IMR-90 (cell line): ENCODE results near the gene MAPK10. TPM values are rescaled to one million over a fixed set of nuclear protein-coding genes. Genes with fewer than 3 reads are reported as not detected.

Source experiments
- ATAC-seq: fragments of 200-7000 bp; cut with Tn5 transposase; 2 replicates; pipeline ENCODE4 v1.9.1; 2020; ENCODE audit warnings: low read depth, mild to moderate bottlenecking, moderate library complexity
- BruUV-seq: library from RNA; stranded (reverse); fragments of 400-500 nt; replicated peaks from 2 replicates; lab custom pipeline; 2021; lab: Mats Ljungman, UMichigan
- CTCF ChIA-PET: fragments of 300-600 bp; formaldehyde crosslinking; extraction: SDS; loops from one replicate; lab custom pipeline; 2021; ENCODE audit warnings: antibody characterized with exemption; lab: Yijun Ruan, JAX
- POLR2A ChIA-PET: fragments of 300-600 bp; sonication (Branson Sonifier 250); formaldehyde crosslinking; loops from one replicate; lab custom pipeline; 2022; ENCODE audit warnings: antibody characterized with exemption; ENCODE audit not compliant: unreplicated experiment; lab: Charles Lee
- DNase-seq: peaks from one replicate; pipeline ENCODE4 v3.0.0; 2013
- H2AFZ ChIP-seq: replicated peaks from 2 replicates; pipeline ENCODE3; 2013; ENCODE audit warnings: low read length, mild to moderate bottlenecking; ENCODE audit not compliant: poor library complexity
- H2AK5ac ChIP-seq: 2 replicates; pipeline ENCODE4 v1.6.1; 2013; ENCODE audit warnings: low read depth, low read length, inconsistent platforms
- H2AK9ac ChIP-seq: replicated peaks from 2 replicates; pipeline ENCODE3; 2013; ENCODE audit warnings: mild to moderate bottlenecking, low read depth, low read length, moderate library complexity; ENCODE audit not compliant: poor library complexity
- H2BK120ac ChIP-seq: 2 replicates; pipeline ENCODE4 v1.6.1; 2013; ENCODE audit warnings: low read depth, low read length, inconsistent platforms
- H2BK15ac ChIP-seq: 3 replicates; pipeline ENCODE4 v1.6.1; 2013; ENCODE audit warnings: low read depth, low read length, inconsistent platforms
- H2BK20ac ChIP-seq: 2 replicates; pipeline ENCODE4 v1.6.1; 2013; ENCODE audit warnings: low read depth, mild to moderate bottlenecking, inconsistent platforms, low read length, moderate library complexity
- H2BK5ac ChIP-seq: 2 replicates; pipeline ENCODE4 v1.6.1; 2013; ENCODE audit warnings: mild to moderate bottlenecking, low read depth, low read length, inconsistent platforms; ENCODE audit not compliant: poor library complexity, severe bottlenecking
- H3K14ac ChIP-seq: replicated peaks from 2 replicates; pipeline ENCODE4 v1.6.1; 2013; ENCODE audit warnings: low read depth, low read length, inconsistent platforms
- H3K18ac ChIP-seq: 2 replicates; pipeline ENCODE4 v1.6.1; 2013; ENCODE audit warnings: low read depth, low read length, control low read depth
- H3K23ac ChIP-seq: 2 replicates; pipeline ENCODE4 v1.6.1; 2013; ENCODE audit warnings: low read depth, low read length, inconsistent platforms
- H3K27ac ChIP-seq: 2 replicates; pipeline ENCODE4 v1.5.1; 2013; ENCODE audit warnings: mild to moderate bottlenecking, control low read depth, low read length; ENCODE audit not compliant: insufficient read depth
- H3K27me3 ChIP-seq: 2 replicates; pipeline ENCODE4 v1.6.1; 2013; ENCODE audit warnings: low read length; ENCODE audit not compliant: control insufficient read depth, insufficient read depth
- H3K36me3 ChIP-seq: 2 replicates; pipeline ENCODE4 v1.6.1; 2013; ENCODE audit warnings: low read length, mixed read lengths; ENCODE audit not compliant: control insufficient read depth, insufficient read depth
- H3K4ac ChIP-seq: 2 replicates; pipeline ENCODE4 v1.6.1; 2013; ENCODE audit warnings: low read depth, low read length, inconsistent platforms
- H3K4me1 ChIP-seq: 2 replicates; pipeline ENCODE4 v1.6.1; 2013; ENCODE audit warnings: low read length, mixed read lengths; ENCODE audit not compliant: control insufficient read depth, insufficient read depth
- H3K4me2 ChIP-seq: 2 replicates; pipeline ENCODE4 v1.6.1; 2013; ENCODE audit warnings: low read depth, mild to moderate bottlenecking, control low read depth, low read length, moderate library complexity
- H3K4me3 ChIP-seq: 2 replicates; pipeline ENCODE4 v1.5.1; 2013; ENCODE audit warnings: low read depth, mild to moderate bottlenecking, control low read depth, low read length, moderate library complexity; ENCODE audit not compliant: insufficient read depth
- H3K56ac ChIP-seq: 2 replicates; pipeline ENCODE4 v1.6.1; 2013; ENCODE audit warnings: low read length, inconsistent platforms; ENCODE audit not compliant: insufficient read depth; ENCODE audit errors: extremely low read depth
- H3K79me1 ChIP-seq, 2 experiments: 2 replicates each; pipeline ENCODE4 v1.6.1; 2013; ENCODE audit warnings: low read length in 2 of 2, inconsistent platforms in 1 of 2, low read depth in 1 of 2
- H3K9ac ChIP-seq: 2 replicates; pipeline ENCODE4 v1.6.1; 2013; ENCODE audit warnings: low read depth, low read length, control low read depth
- H3K9me1 ChIP-seq: 2 replicates; pipeline ENCODE4 v1.6.1; 2013; ENCODE audit warnings: low read length, inconsistent platforms; ENCODE audit not compliant: insufficient read depth
- H3K9me3 ChIP-seq: 2 replicates; pipeline ENCODE4 v1.6.1; 2013; ENCODE audit warnings: low read length; ENCODE audit not compliant: control insufficient read depth, insufficient read depth
- H4K20me1 ChIP-seq: 2 replicates; pipeline ENCODE4 v1.6.1; 2013; ENCODE audit warnings: low read length, inconsistent platforms; ENCODE audit not compliant: insufficient read depth
- H4K5ac ChIP-seq: 2 replicates; pipeline ENCODE4 v1.6.1; 2013; ENCODE audit warnings: mild to moderate bottlenecking, low read depth, low read length, control low read depth
- H4K8ac ChIP-seq, 2 experiments: 2 replicates each; pipeline ENCODE4 v1.6.1; 2013; ENCODE audit warnings: low read depth in 2 of 2, low read length in 2 of 2, control low read depth in 1 of 2, inconsistent platforms in 1 of 2
- H4K91ac ChIP-seq: 2 replicates; pipeline ENCODE4 v1.6.1; 2013; ENCODE audit warnings: low read depth, low read length, inconsistent platforms; ENCODE audit not compliant: insufficient read depth
- CEBPB ChIP-seq: IDR thresholded peaks from 2 replicates; pipeline ENCODE4 v1.6.1; 2012; ENCODE audit warnings: low read depth, low read length, improper control_type of control experiment
- FOS ChIP-seq: fragments of 150-350 bp; IDR thresholded peaks from 2 replicates; pipeline ENCODE4 v1.6.1; 2016; ENCODE audit warnings: low read depth, low read length
- MXI1 ChIP-seq: IDR thresholded peaks from 2 replicates; pipeline ENCODE4 v1.6.1; 2012; ENCODE audit warnings: low read depth, mild to moderate bottlenecking, low read length, moderate library complexity, borderline replicate concordance
- RAD21 ChIP-seq: IDR thresholded peaks from 2 replicates; pipeline ENCODE4 v1.6.1; 2012; ENCODE audit warnings: low read length, improper control_type of control experiment
- RCOR1 ChIP-seq: IDR thresholded peaks from 2 replicates; pipeline ENCODE4 v1.6.1; 2012; ENCODE audit warnings: mild to moderate bottlenecking, low read length, improper control_type of control experiment; ENCODE audit not compliant: insufficient replicate concordance
- WGBS, 2 experiments: methylation state at CpG; one replicate each; pipeline versions ENCODE4 v1.1.5 to v1.1.7; 2013; ENCODE audit warnings: missing lambda C conversion rate in 2 of 2; ENCODE audit not compliant: insufficient read length in 1 of 2; ENCODE audit errors: extremely low coverage in 2 of 2; 5-methylcytosine and 5-hydroxymethylcytosine counted together
- dilution Hi-C: fragments of 300-500 bp; cut with HindIII; formaldehyde crosslinking; loops from one replicate; pipeline ENCODE4 v1.14.3; 2018; ENCODE audit warnings: low sequenced_read_pairs; ENCODE audit not compliant: unreplicated experiment
- in situ Hi-C: fragments of 300-500 bp; cut with MboI; formaldehyde crosslinking; loops from 3 replicates; pipeline ENCODE4 v1.14.3; 2019; ENCODE audit warnings: low sequenced_read_pairs, inconsistent platforms, mixed read lengths
- intact Hi-C: fragments of 100-400 bp; cut with micrococcal nuclease; formaldehyde crosslinking; loops from 2 replicates; pipeline ENCODE4 v1.10.0; 2022
- polyA plus RNA-seq, 3 experiments: library from polyadenylated mRNA; depleted of rRNA; stranded (reverse); fragments of >200 nt; gene quantifications; 2 replicates each; pipeline ENCODE4 v1.2.3, GENCODE V29; 2012; ENCODE audit warnings: low replicate concordance in 1 of 3
- total RNA-seq: library from RNA; depleted of rRNA; stranded (reverse); fragments of >200 nt; gene quantifications from 2 replicates; pipeline ENCODE4 v1.2.3, GENCODE V29; 2012
- TF ChIP-seq, protein P1 (sequence below): fragments of 150-350 bp; IDR thresholded peaks from 2 replicates; pipeline ENCODE4 v1.6.1; 2017; ENCODE audit warnings: mild to moderate bottlenecking, antibody characterized with exemption, low read length, low read depth
- TF ChIP-seq, protein P2 (sequence below): fragments of 150-350 bp; IDR thresholded peaks from 2 replicates; pipeline ENCODE4 v1.6.1; 2016; ENCODE audit warnings: low read depth, mild to moderate bottlenecking, low read length, moderate library complexity, borderline replicate concordance

Gene MAPK10
- total and polyA plus RNA-seq, 2 of the 4 experiments (the other 2 are of a cell fraction) = 2.8 to 6.5 TPM

DNA sequence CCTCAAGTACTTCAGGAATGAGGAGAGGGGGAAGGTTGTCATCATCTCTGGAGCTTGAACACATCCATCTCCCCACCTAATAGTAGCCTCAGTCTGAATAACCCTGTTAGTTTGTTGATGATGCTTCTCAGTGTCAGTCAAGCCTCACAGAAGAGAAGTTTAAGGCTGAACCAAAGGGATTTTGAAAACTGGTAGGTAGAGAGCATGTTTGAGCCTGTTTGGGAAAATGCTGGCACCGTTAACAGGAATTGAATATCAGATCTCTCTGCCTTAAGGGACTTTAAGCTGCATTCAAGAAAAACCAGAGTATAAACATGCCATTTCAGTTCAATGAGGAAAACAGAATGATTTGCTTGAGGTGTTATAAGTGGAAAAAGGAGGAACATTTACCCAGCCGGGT is 73.1 kb downstream of the MAPK10 start:
- no peak overlapping the region for H3K14ac ChIP-seq
- H3K56ac ChIP-seq = no peak overlapping the region
- H3K27ac ChIP-seq = no peak overlapping the region
- H4K20me1 ChIP-seq = no peaks in the 10 kb centered on the region
- no CpG with 5 or more reads among the region's 2 CpGs for WGBS, 2 experiments
- no peak overlapping the region for H2AK5ac ChIP-seq
- H2BK15ac ChIP-seq = no peak overlapping the region
- no peaks in the 10 kb centered on the region for H3K9me3 ChIP-seq
- H3K4me3 ChIP-seq = no peak overlapping the region
- no peak overlapping the region for H2BK120ac ChIP-seq
- dilution Hi-C loops = no loop called here
- H2BK20ac ChIP-seq = no peak overlapping the region
- CTCF ChIA-PET = interaction anchor here (0.6 kb wide), 1 partner anchor 122 kb away, joined by 3 read pairs; no protein-coding TSS in a partner anchor
- no peak overlapping the region for H3K4me2 ChIP-seq
- H3K9ac ChIP-seq = no peak overlapping the region
- H4K5ac ChIP-seq = no peak overlapping the region
- POLR2A ChIA-PET = no interaction called here
- H3K79me1 ChIP-seq = no peaks in the 10 kb centered on the region
- no peak overlapping the region for H4K8ac ChIP-seq
- no peaks in the 10 kb centered on the region for H3K36me3 ChIP-seq
- no peaks in the 10 kb centered on the region for H3K27me3 ChIP-seq
- intact Hi-C loops = no loop called here
- H3K4me1 ChIP-seq = no peaks in the 10 kb centered on the region
- no peak overlapping the region for H2BK5ac ChIP-seq
- in situ Hi-C loops = no loop called here
- H4K91ac ChIP-seq = no peak overlapping the region
- no peak for DNase-seq
- no peak overlapping the region for H3K4ac ChIP-seq
- no peak overlapping the region for H2AFZ ChIP-seq
- no peaks in the 10 kb centered on the region for H3K9me1 ChIP-seq
- no peak; the same call in 1 of the 2 replicates for ATAC-seq
- no peak overlapping the region for H3K23ac ChIP-seq
- H2AK9ac ChIP-seq = no peak overlapping the region
- H3K18ac ChIP-seq = no peak overlapping the region
- BruUV-seq = no TSS peak
- TF ChIP-seq FOS (no peak), RCOR1 (no peak), RAD21 (no peak), CEBPB (no peak), MXI1 (no peak)
- TF ChIP-seq, protein P1, sequence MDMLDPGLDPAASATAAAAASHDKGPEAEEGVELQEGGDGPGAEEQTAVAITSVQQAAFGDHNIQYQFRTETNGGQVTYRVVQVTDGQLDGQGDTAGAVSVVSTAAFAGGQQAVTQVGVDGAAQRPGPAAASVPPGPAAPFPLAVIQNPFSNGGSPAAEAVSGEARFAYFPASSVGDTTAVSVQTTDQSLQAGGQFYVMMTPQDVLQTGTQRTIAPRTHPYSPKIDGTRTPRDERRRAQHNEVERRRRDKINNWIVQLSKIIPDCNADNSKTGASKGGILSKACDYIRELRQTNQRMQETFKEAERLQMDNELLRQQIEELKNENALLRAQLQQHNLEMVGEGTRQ = no peak
- TF ChIP-seq, protein P2, sequence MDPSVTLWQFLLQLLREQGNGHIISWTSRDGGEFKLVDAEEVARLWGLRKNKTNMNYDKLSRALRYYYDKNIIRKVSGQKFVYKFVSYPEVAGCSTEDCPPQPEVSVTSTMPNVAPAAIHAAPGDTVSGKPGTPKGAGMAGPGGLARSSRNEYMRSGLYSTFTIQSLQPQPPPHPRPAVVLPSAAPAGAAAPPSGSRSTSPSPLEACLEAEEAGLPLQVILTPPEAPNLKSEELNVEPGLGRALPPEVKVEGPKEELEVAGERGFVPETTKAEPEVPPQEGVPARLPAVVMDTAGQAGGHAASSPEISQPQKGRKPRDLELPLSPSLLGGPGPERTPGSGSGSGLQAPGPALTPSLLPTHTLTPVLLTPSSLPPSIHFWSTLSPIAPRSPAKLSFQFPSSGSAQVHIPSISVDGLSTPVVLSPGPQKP = no peak
